NB4 (cell line): ENCODE data around the gene GUCY2D.

Experiments
- MYC ChIP-seq: IDR thresholded peaks from 2 replicates; pipeline ENCODE4 v1.6.1; 2011; ENCODE audit warnings: low read depth, low read length
- POLR2A ChIP-seq: IDR thresholded peaks from 2 replicates; pipeline ENCODE4 v1.6.1; 2011; ENCODE audit warnings: mild to moderate bottlenecking; ENCODE audit not compliant: insufficient read length; ENCODE audit errors: extremely low read depth
- TF ChIP-seq, protein P1 (sequence below): IDR thresholded peaks from one replicate; pipeline ENCODE4 v1.5.1; 2012; ENCODE audit warnings: low read depth, low read length
- TF ChIP-seq, protein P2 (sequence below): IDR thresholded peaks from 2 replicates; pipeline ENCODE4 v1.6.1; 2011; ENCODE audit warnings: low read depth, low read length

DNA sequence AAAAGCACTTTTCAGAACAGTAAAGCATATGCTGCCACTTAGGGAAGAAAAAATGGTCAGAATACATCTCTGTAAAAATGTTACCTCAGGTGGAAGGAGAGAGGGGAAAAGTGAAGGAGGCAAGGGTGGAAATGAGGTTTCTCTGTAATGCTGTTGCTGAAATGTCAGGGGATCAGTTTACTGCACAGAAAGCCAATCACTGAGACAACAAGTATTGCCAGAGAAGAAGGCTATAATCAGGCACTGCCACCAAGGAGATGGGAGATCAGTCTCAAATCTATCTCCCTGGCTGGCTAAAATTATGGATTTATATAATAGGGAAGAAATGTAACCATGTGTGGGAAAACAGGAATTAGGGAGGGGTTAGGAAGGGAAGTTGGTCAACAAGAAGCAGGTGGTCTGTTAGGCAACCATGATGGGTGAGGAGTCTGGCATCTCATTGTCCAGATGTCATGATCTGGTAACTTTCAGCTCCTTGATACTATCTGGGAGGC lies 27.7 kb upstream of the GUCY2D start:
- TF ChIP-seq MYC (no peak), POLR2A (no peak)
- TF ChIP-seq, protein P1, sequence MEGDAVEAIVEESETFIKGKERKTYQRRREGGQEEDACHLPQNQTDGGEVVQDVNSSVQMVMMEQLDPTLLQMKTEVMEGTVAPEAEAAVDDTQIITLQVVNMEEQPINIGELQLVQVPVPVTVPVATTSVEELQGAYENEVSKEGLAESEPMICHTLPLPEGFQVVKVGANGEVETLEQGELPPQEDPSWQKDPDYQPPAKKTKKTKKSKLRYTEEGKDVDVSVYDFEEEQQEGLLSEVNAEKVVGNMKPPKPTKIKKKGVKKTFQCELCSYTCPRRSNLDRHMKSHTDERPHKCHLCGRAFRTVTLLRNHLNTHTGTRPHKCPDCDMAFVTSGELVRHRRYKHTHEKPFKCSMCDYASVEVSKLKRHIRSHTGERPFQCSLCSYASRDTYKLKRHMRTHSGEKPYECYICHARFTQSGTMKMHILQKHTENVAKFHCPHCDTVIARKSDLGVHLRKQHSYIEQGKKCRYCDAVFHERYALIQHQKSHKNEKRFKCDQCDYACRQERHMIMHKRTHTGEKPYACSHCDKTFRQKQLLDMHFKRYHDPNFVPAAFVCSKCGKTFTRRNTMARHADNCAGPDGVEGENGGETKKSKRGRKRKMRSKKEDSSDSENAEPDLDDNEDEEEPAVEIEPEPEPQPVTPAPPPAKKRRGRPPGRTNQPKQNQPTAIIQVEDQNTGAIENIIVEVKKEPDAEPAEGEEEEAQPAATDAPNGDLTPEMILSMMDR = no peak
- TF ChIP-seq, protein P2, sequence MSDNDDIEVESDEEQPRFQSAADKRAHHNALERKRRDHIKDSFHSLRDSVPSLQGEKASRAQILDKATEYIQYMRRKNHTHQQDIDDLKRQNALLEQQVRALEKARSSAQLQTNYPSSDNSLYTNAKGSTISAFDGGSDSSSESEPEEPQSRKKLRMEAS = no peak
